GM10266 (cell line): Measurements from ENCODE around the gene LMO7.

ENCODE experiments used
- DNase-seq: peaks from one replicate; pipeline ENCODE4 v3.0.0; 2012; ENCODE audit errors: extremely low spot score
- TF ChIP-seq, protein P1 (sequence below): IDR thresholded peaks from 2 replicates; pipeline ENCODE4 v1.5.1; 2012; ENCODE audit warnings: mild to moderate bottlenecking, low read depth; ENCODE audit not compliant: control insufficient read depth, insufficient read depth; ENCODE audit errors: missing control alignments

Gene LMO7

DNA sequence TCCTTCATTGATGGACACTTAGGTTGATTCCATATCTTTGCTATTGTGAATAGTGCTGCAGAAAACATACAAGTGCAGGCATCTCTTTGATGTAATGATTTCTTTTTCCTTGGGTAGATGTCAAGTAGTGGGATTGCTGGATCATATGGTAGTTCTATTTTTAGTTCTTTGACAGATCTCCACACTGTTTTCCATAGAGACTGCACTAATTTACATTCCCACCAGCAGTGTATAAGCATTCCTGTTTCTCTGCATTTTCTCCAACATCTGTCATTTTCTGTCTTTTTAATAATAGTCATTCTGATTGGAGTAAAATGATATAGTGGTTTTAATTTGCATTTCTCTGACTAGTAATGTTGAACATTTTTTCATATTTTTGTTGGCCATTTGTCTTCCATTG is 116.7 kb downstream of the LMO7 start:
- TF ChIP-seq, protein P1, sequence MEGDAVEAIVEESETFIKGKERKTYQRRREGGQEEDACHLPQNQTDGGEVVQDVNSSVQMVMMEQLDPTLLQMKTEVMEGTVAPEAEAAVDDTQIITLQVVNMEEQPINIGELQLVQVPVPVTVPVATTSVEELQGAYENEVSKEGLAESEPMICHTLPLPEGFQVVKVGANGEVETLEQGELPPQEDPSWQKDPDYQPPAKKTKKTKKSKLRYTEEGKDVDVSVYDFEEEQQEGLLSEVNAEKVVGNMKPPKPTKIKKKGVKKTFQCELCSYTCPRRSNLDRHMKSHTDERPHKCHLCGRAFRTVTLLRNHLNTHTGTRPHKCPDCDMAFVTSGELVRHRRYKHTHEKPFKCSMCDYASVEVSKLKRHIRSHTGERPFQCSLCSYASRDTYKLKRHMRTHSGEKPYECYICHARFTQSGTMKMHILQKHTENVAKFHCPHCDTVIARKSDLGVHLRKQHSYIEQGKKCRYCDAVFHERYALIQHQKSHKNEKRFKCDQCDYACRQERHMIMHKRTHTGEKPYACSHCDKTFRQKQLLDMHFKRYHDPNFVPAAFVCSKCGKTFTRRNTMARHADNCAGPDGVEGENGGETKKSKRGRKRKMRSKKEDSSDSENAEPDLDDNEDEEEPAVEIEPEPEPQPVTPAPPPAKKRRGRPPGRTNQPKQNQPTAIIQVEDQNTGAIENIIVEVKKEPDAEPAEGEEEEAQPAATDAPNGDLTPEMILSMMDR = no peak
- DNase-seq = no peak

DNA sequence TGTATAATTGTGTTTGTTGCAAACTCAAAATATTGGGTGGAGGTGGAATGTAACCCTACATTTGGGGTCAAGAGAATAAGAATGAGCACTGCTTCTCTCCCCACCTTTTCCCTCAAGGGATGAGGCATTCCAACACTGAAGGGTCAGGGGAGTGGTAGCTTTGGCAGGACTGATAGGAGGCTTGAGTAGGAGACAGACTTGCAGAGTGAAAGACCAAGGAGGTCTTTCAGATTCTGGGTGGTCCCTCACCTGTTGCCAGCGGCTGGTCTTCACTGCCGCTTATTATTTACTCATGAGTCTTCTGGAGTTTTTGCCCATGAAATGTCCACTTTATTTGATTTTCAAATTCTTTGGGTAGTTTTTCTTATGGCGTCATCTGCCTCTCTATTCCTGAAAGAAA is 118.8 kb downstream of the LMO7 start:
- DNase-seq = no peak
- TF ChIP-seq, protein P1 = no peak

DNA sequence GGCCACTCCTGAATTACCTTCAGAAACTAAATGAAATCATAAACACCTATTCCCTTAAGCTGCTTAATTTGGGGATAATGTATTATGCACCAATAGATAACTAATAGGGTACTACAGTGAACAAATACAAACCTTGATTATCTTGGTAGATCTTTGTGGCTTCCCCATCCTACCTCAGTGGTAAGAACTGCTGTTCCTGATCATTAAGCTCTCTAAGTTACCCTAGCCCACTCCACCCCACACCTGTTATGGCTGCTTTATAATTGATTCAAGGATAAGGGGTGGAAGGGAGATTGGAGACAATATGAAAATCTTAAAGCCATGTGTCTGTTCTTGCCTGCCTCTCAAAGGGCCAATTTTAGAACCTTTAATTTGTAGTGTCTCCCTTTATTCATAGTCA is 121.2 kb downstream of the LMO7 start:
- no peak for DNase-seq
- TF ChIP-seq, protein P1 = no peak

DNA sequence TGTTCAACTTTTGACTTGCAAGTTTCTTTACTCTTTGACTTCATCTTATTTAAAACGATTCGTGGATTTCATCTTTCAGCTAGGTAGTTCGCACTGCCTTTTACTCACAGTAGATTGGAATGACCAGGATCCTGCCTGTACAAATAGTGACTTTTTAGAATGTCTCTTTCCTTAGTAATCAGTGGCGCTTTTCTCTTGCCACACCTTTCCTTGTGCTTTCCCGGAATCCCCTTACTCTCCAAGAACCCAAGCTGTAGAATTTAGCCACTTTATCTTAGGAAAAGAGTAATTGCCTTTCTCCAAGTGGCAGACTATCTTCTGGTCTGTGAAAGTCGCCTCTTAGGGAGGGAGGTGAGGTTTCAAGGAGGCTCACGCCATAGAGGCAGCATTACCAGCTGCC is 123.4 kb downstream of the LMO7 start:
- no peak for DNase-seq
- TF ChIP-seq, protein P1 = no peak

DNA sequence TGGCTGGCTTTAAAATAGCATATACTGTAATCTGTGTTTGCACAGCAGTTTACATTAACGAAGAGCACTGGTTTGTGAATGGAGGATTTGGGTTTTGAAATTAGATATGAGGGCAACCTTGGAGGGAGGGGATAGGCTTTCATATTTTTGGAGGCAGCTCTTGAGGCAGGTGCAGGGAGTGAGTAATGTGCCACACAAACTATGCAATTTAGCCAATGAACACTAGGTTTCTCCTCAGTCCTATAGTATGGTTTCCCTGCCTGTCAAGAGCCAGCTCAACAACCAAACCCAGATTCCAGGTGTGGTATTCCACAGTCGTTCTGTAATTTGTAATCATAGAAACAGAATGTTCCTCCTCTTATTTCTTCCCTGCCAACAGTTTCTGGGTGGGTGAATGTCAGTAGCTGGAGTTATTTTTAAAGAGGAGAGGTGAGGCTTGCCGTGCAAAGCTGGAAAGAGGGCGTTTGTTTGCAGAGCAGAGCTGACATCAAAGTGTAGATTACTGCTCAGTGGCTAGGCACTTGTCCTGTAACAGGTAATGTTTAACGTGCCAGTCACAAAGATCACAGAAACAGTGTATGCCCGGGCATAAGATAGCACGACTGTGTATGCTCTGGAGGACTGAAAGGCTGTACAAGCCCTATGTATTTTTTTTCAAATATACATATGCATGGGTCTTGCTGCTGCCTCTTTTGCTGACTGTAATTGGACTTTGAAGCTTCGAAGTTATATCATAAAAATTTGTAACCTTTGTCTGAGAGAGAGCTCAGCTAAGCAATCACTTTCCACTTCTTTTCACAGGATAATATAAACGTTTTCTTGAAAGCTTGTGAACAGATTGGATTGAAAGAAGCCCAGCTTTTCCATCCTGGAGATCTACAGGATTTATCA is 124.2 kb downstream of the LMO7 start:
- TF ChIP-seq, protein P1 = peak; percentile 21
- peak; percentile 29 for DNase-seq

DNA sequence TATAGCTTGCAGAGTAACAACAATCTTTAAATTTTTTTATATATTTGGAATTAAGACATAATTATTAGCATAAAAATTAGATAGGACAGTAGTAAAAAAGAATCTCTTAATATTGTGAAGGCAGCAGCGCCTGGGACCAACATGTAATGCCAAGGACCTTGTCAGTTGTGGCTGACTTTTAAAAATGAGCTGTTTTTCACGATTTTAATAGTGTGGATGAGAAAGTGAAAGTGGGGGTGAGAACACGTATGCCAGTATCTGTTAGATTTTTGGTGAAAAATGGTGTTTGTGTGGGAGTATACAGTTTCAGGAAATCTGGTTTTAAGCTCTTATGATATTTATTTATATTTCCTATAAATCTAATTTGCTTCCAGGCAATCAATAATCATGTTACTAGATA is 125.2 kb downstream of the LMO7 start:
- peak; percentile 22 for DNase-seq
- TF ChIP-seq, protein P1 = no peak
